HG03060 (cell line): ENCODE data around the gene MBP.

ENCODE experiments used
- ATAC-seq: cut with Tn5 transposase; IDR thresholded peaks from one replicate; pipeline ENCODE4 v1.9.1; 2021; ENCODE audit warnings: low read depth, moderate number of reproducible peaks; ENCODE audit not compliant: unreplicated experiment

The MBP gene

GRCh38 chr18:77088963-77089722 is 43.4 kb downstream of the MBP start:
- ATAC-seq, result no peak

DNA sequence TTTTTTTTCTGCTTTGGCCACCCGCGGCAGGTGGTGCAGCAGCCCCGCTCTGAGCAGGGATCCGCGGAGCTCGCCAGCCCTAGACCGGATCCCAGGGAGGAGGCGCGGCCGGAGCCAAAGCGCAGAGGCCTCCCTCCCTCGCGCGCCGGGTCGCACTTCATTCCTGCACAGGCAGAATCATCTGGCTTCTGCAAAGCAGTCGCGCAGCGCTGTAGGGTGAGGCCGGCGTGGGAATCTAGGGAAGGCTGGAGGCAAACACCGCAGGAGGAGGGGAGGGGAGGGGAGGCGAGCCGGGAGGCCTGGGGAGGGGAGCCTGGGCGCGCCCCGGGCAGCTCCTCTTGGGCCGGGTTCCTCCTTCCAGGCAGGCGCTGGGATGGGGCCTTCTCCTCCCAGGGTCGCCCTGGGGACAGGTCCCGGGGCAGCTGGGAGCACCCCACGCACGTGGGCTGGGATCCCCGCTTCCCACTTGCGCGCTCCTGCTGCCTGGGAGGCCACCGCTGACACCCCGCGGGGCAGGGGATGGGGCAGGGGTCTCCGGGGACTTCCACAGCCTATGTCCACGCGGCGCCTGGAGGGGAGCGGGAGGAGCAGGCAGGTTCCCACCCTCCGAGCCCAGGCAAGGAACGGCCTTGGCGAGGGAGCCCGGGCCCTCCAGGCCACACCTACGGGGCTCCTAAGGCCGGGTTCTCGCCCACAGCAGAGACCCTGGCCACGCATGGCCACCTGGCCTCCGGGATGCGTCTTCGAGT is 45.0 kb downstream of the MBP start:
- no peak for ATAC-seq

GRCh38 chr18:77086656-77087392 is 45.8 kb downstream of the MBP start:
- no peak for ATAC-seq

GRCh38 chr18:77086034-77086433 is 46.5 kb downstream of the MBP start:
- ATAC-seq, result no peak

GRCh38 chr18:77084688-77085035 is 47.9 kb downstream of the MBP start:
- ATAC-seq, result no peak

GRCh38 chr18:77082316-77082955 is 50.1 kb downstream of the MBP start:
- no peak for ATAC-seq

GRCh38 chr18:77081390-77081778 is 51.2 kb downstream of the MBP start:
- no peak for ATAC-seq

DNA sequence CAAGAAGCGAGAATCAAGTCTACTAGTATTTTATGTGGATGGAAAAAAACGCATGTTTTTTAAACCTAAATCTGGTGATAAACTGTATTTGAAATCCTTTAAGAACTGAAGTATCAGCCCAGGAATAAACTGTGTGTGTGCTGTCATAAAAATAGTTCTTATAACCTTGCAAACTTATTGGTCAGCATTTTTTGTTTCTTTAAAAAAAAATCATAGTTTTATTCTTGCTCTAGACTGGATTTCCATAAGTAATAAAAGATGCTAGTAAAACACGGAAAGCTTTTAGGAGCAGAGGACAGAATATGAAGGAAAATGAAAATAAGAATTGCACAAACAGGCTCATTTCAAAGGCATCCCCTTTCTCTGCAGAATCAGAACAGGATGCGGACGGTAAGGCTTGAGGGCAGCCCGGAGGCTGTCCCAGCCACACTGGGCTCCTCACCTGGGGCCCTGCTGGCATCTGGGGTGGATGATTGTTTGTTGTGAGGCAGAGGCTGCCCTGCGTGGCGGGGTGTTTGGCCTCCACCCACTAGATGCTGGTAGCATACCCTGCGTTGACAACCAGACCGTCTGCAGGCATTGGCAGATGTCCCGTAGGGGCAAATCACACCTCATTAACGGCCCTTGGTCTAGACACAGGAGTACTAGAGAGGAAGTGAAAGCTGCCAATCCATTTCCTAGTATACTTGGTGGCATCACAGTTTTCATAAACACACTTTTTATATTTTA is 52.5 kb downstream of the MBP start:
- ATAC-seq, result peak; percentile 90

DNA sequence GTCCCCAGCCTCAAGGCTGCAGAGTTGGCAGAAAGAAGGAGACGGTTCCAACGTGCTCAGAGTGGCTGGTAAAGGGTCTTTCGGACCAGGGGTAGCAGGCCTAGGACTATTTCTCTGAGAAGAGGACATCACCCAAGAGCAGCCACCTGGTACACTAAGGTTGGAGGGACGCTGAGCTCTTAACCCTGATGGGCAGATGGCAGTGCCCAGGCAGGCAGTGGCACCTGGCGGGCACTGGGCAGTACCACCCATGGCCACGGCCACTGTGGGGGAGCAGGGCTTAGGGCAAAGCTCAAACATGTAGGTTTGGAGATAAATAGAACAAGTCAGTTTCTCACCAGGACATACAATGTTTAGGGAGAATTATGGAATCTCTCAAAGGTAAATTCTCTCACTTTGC is 53.5 kb downstream of the MBP start:
- ATAC-seq, result no peak

DNA sequence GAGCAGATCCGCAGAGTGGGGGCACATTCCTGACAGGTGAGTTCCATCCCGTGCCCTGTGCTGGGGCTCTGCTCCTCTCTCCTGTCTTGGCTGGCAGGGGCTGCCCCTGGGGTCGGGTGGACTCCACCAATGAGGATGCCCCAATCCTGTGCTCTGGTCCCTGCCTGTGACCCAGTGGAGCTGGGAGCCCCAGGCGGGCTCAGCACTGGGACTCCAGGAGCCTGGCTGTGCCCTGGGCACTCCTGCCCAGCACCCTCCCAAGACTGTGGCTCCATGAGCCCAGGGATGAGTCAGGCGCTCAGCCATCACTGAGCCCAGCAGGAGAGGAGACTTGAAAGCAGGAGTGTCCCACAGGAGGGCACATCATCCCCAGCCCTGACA is 53.9 kb downstream of the MBP start:
- no peak for ATAC-seq

GRCh38 chr18:77077941-77078689 is 54.5 kb downstream of the MBP start:
- no peak for ATAC-seq

GRCh38 chr18:77077401-77077800 is 55.2 kb downstream of the MBP start:
- no peak for ATAC-seq

DNA sequence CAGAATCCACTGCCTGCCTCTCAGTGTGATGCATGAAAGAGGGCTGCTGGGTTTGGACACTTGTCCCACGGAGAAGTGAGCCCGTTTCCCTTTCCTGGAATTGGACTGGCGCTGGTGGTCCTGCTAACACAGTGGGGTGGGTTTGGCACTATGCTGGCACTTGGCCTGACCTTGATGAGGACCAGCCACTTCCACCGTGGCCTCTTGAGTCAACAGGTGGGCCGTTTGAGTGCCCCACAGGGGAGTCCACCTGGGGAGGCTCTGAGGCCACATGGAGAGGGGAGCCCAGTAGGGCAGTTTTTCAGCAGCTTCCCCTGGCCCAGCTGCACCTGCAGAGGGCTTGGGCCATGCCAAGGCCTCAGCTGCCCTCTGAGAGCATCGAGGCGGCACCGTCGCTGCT is 56.5 kb downstream of the MBP start:
- no peak for ATAC-seq

- no peak for ATAC-seq
Measured at GRCh38 chr18:77074431-77074830, 58.2 kb downstream of the MBP start.

- ATAC-seq, result no peak
Measured at GRCh38 chr18:77073336-77074093, 59.1 kb downstream of the MBP start.

DNA sequence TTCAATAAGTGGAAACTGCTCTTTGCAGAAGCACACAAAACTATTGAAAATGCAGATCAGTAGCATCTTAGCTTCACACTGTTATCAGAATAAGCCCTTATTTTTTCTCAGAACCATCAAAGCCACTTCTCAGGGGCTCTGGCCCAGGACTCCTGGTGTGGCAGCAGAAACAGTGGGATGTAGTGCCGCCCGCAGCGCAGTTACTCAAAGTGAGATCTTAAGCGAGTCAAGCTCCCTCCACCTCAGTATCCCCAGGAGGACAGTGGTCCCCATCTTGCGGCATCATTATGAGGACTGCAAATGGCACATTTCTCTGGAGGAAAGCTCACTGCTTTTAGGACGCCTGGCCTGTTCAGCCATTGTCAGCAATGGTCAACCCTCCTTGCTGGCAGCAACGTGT is 60.0 kb downstream of the MBP start:
- ATAC-seq, result no peak

DNA sequence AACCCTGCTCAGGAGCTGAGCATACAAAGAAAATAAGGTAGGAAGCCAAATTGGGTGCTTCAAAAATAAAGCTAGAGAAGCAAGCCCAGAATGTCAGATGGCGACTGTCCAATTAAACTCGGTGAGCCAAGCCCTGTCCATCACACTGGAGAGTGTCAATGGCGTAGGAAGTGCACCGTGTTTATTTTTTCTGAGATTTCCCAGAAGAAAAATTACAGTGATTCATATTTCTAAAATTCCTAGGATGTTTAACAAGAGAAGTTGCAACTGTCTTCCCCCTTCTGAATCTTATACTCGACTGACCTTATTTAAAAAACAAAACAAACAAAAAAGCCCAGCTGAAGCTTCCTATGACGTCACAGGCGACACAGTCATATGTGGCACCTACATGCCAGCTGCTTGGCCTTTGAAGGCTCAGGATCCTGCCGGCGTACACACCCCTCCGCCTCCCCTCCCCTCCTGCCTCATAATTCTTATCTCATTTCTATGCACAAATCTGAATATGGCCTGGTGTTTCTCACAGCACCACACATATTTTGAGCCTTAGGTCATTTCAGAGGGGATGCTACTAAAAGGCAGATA is 60.8 kb downstream of the MBP start:
- ATAC-seq, result no peak

DNA sequence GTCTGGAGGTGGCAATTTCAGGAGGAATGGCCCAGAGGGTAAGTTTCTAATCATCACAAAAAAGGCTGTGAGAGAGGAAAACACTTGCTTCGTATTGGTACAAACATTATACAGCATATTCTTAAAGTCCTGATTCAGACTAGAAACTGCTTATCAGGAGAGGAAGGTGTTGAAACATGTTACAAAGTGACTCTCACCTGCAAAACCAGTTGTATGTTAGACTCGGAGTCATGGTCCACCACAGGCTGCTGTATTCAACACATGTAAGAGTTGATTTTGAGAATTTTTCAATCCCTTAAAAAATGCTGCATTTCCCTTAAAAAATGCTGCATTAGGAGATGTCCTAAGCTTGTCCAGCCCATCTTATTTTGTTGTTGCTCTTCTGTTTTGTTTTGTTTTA is 61.5 kb downstream of the MBP start:
- ATAC-seq, result no peak

DNA sequence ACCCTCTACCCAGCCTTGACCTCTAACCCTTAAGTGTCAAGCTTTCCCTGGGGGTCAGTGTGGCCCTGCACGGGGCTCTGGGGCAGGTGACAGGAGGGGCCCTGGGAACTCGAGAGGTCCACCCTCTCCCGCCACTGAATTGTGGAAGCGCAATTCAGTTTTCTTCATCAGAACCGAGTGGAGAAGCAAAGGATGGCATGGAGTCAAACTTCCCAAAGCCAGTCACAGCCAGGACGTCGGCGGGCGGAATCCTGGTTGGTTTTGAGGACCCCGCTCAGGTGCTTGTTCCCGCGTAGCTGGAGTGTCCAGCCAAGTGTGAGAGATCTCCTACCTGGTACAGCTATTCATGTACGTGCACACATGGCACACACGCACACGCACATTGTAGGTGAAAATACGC is 62.0 kb downstream of the MBP start:
- ATAC-seq, result no peak
